Ishikawa (cell line): ENCODE data around the gene PRKD2.

ENCODE experiments used
- CREB1 ChIP-seq: IDR thresholded peaks from 2 replicates; pipeline ENCODE4 v1.6.1; 2012; ENCODE audit warnings: low read depth
- EP300 ChIP-seq: IDR thresholded peaks from 2 replicates; pipeline ENCODE4 v1.6.1; 2012; ENCODE audit warnings: borderline replicate concordance
- FOXM1 ChIP-seq: IDR thresholded peaks from 2 replicates; pipeline ENCODE4 v1.6.1; 2012; ENCODE audit warnings: low read depth, borderline replicate concordance
- MAX ChIP-seq: IDR thresholded peaks from 2 replicates; pipeline ENCODE4 v1.6.1; 2012
- RAD21 ChIP-seq: IDR thresholded peaks from 2 replicates; pipeline ENCODE4 v1.6.1; 2012; ENCODE audit warnings: low read depth
- TAF1 ChIP-seq: IDR thresholded peaks from 2 replicates; pipeline ENCODE4 v1.6.1; 2012; ENCODE audit warnings: low read depth, mild to moderate bottlenecking
- TCF12 ChIP-seq: IDR thresholded peaks from 2 replicates; pipeline ENCODE4 v1.6.1; 2012; ENCODE audit warnings: low read depth
- TEAD4 ChIP-seq: IDR thresholded peaks from 2 replicates; pipeline ENCODE4 v1.6.1; 2012
- YY1 ChIP-seq: IDR thresholded peaks from 2 replicates; pipeline ENCODE4 v1.6.1; 2012; ENCODE audit warnings: low read depth
- ZBTB7A ChIP-seq: IDR thresholded peaks from 2 replicates; pipeline ENCODE4 v1.6.1; 2012; ENCODE audit warnings: low read depth

DNA sequence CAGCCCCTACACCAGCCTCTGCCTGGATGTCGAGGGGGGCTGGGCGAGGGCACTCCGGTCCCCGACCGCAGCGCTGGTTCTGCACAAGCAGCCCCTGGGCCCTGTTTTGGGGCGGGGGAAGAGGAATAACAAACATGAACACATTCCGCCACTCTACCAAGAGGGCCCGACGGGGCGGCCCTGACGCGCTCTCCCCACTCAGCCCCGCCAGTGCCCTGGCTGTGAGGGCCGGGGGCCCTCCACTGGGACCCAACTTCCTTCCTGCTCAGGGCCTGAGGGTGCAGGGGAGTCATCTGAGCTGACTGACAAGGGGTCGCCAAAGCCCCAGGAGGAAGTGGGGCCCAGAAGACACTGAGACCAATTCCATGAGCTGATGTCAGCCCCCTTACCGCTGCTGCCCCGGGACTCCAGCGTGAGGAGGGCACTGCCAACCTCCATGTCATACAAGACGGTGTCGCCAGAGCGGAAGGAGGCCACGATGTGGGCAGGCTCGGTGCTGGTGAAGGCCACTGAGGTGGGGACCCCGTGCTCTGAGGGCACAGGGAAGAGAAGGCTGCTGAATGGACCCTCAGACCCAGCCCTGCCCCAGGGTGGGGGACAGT lies 5.6 kb upstream of the PRKD2 start:
- TF ChIP-seq TCF12 (no peak), YY1 (no peak), CREB1 (no peak), EP300 (no peak), TEAD4 (no peak), MAX (no peak), ZBTB7A (no peak), FOXM1 (no peak), TAF1 (no peak), RAD21 (no peak)
